ENCODE results near the gene ATXN7. TPM values are rescaled to one million over a fixed set of nuclear protein-coding genes. Genes with fewer than 3 reads are reported as not detected.

The ATXN7 gene
- polyA plus RNA-seq, 1 donor from 2014 or later = 6.7 TPM

GRCh38 chr3:63896332-63897030 is 32.8 kb downstream of the ATXN7 start:
- H3K9ac ChIP-seq (ENCODE audit: low read length) = no peak overlapping the region
- no peaks in the 10 kb centered on the region for H3K79me2 ChIP-seq (replicated peaks; ENCODE audit: insufficient read depth, low read length)
- no peaks in the 10 kb centered on the region for H3K36me3 ChIP-seq (ENCODE audit: insufficient read depth, low read length)
- H2AFZ ChIP-seq (ENCODE audit: low read depth, low read length) = no peak overlapping the region
- TF ChIP-seq SMC3 (conservative IDR thresholded peaks at IDR 0.05; ENCODE audit: poor library complexity) = no peak
- H3K9me3 ChIP-seq (ENCODE audit: low read length) = no peaks in the 10 kb centered on the region
- H3K9me2 ChIP-seq (ENCODE audit: insufficient read depth, low read length) = no peaks in the 10 kb centered on the region
- no peak overlapping the region for H3K4me3 ChIP-seq (ENCODE audit: low read length)
- H4K20me1 ChIP-seq (ENCODE audit: insufficient read depth) = no peaks in the 10 kb centered on the region
- no peak overlapping the region for H3K4me2 ChIP-seq (ENCODE audit: low read length)
- no peaks in the 10 kb centered on the region for H3F3A ChIP-seq (ENCODE audit: insufficient read depth, low read length, poor library complexity, severe bottlenecking)
- no peak overlapping the region for H3K27ac ChIP-seq (ENCODE audit: low read length)
- no peaks in the 10 kb centered on the region for H3K27me3 ChIP-seq (ENCODE audit: insufficient read depth, low read depth, low read length)

GRCh38 chr3:63900010-63900409 is 36.3 kb downstream of the ATXN7 start:
- H3K9ac ChIP-seq (ENCODE audit: low read length) = no peak overlapping the region

More at GRCh38 chr3:63900010-63900409, 36.3 kb downstream of the ATXN7 start:
- Histone ChIP-seq H3K79me2 (replicated peaks; ENCODE audit: insufficient read depth, low read length) (no peaks in the 10 kb centered on the region), H3K9me3 (ENCODE audit: low read length) (no peaks in the 10 kb centered on the region), H3K4me3 (ENCODE audit: low read length) (no peak overlapping the region), H2AFZ (ENCODE audit: low read depth, low read length) (no peak overlapping the region), H3K9me2 (ENCODE audit: insufficient read depth, low read length) (no peaks in the 10 kb centered on the region), H3K4me2 (ENCODE audit: low read length) (no peak overlapping the region), H3K36me3 (ENCODE audit: insufficient read depth, low read length) (no peaks in the 10 kb centered on the region), H3K27me3 (ENCODE audit: insufficient read depth, low read depth, low read length) (no peaks in the 10 kb centered on the region), H4K20me1 (ENCODE audit: insufficient read depth) (no peaks in the 10 kb centered on the region), H3K27ac (ENCODE audit: low read length) (no peak overlapping the region), H3F3A (ENCODE audit: insufficient read depth, low read length, poor library complexity, severe bottlenecking) (no peaks in the 10 kb centered on the region)
- TF ChIP-seq EZH2 (IDR thresholded peaks at IDR 0.05; ENCODE audit: borderline replicate concordance, insufficient read depth, low read length, poor library complexity, severe bottlenecking) (no peak), CTCF (IDR thresholded peaks at IDR 0.05; ENCODE audit: poor library complexity, severe bottlenecking) (no peak), TAF1 (IDR thresholded peaks at IDR 0.05; ENCODE audit: low read depth) (no peak), SMC3 (conservative IDR thresholded peaks at IDR 0.05; ENCODE audit: poor library complexity) (no peak), RAD21 (conservative IDR thresholded peaks at IDR 0.05) (no peak), MXI1 (conservative IDR thresholded peaks at IDR 0.05; ENCODE audit: poor library complexity, severe bottlenecking) (no peak), REST (IDR thresholded peaks at IDR 0.05; ENCODE audit: borderline replicate concordance) (no peak), POLR2AphosphoS5 (IDR thresholded peaks at IDR 0.05) (no peak), EP300 (conservative IDR thresholded peaks at IDR 0.05; ENCODE audit: poor library complexity, severe bottlenecking) (no peak)
